GM18873 (cell line): ENCODE data around the gene CLSTN2.

ENCODE experiments used
- ATAC-seq: cut with Tn5 transposase; IDR thresholded peaks from one replicate; pipeline ENCODE4 v1.9.1; 2021; ENCODE audit warnings: mild to moderate bottlenecking, moderate library complexity, moderate number of reproducible peaks; ENCODE audit not compliant: unreplicated experiment, low FRiP score

The CLSTN2 gene

GRCh38 chr3:140599496-140599895, 664.5 kb downstream of the CLSTN2 start:
- ATAC-seq = no peak

GRCh38 chr3:140601881-140602280, 666.9 kb downstream of the CLSTN2 start:
- ATAC-seq = no peak

- no peak for ATAC-seq
Measured at GRCh38 chr3:140602781-140603180, 667.8 kb downstream of the CLSTN2 start.

- ATAC-seq = no peak
Measured at GRCh38 chr3:140603766-140604165, 668.8 kb downstream of the CLSTN2 start.

- ATAC-seq = no peak
Measured at GRCh38 chr3:140610544-140610943, 675.6 kb downstream of the CLSTN2 start.

- no peak for ATAC-seq
Measured at GRCh38 chr3:140614001-140614400, 679.0 kb downstream of the CLSTN2 start.

- ATAC-seq = no peak
Measured at GRCh38 chr3:140617135-140617534, 682.1 kb downstream of the CLSTN2 start.

- ATAC-seq = no peak
Measured at GRCh38 chr3:140626856-140627255, 691.9 kb downstream of the CLSTN2 start.
